Measurements from ENCODE around the gene SH2D7. TPM values are rescaled to one million over a fixed set of nuclear protein-coding genes. Genes with fewer than 3 reads are reported as not detected.

SH2D7 gene
- total RNA-seq, 4 donors from 2014 or later = not detected

GRCh38 chr15:78120523-78120922 is 28.2 kb downstream of the SH2D7 start:
- Histone ChIP-seq H3K4me3 (no peak overlapping the region), H3K27ac (no peak overlapping the region), H3K36me3 (no peaks in the 10 kb centered on the region), H3K4me1 (no peaks in the 10 kb centered on the region), H3K27me3 (no peaks in the 10 kb centered on the region), H3K9me3 (no peaks in the 10 kb centered on the region)
- no peak for DNase-seq (ENCODE audit: low spot score in 2 of 2)
- TF ChIP-seq EP300 (IDR thresholded peaks at IDR 0.05) (no peak), POLR2AphosphoS5 (IDR thresholded peaks at IDR 0.05) (no peak), CTCF (IDR thresholded peaks at IDR 0.05) (no peak), POLR2A (IDR thresholded peaks at IDR 0.05) (no peak)
- WGBS = 89% methylated on average over 5 of the region's 5 CpGs

- Histone ChIP-seq H3K27ac (no peak overlapping the region), H3K27me3 (no peaks in the 10 kb centered on the region), H3K4me1 (peaks cover under 1% of the 10 kb centered on the region), H3K9me3 (no peaks in the 10 kb centered on the region), H3K36me3 (no peaks in the 10 kb centered on the region), H3K4me3 (no peak overlapping the region)
- WGBS = 90% methylated on average over 2 of the region's 3 CpGs
- no peak for DNase-seq (ENCODE audit: low spot score in 2 of 2)
- TF ChIP-seq POLR2A (IDR thresholded peaks at IDR 0.05) = no peak
- no peak for TF ChIP-seq POLR2AphosphoS5 (IDR thresholded peaks at IDR 0.05)
- TF ChIP-seq CTCF (IDR thresholded peaks at IDR 0.05) = no peak
- TF ChIP-seq EP300 (IDR thresholded peaks at IDR 0.05) = no peak
Measured at GRCh38 chr15:78125267-78125666, 32.9 kb downstream of the SH2D7 start.

- Histone ChIP-seq H3K27me3 (no peaks in the 10 kb centered on the region), H3K27ac (no peak overlapping the region), H3K4me3 (no peak overlapping the region), H3K36me3 (no peaks in the 10 kb centered on the region), H3K9me3 (no peaks in the 10 kb centered on the region), H3K4me1 (peaks cover 24% of the 10 kb centered on the region)
- DNase-seq (ENCODE audit: low spot score in 2 of 2) = no peak
- 89% methylated on average over 2 of the region's 2 CpGs for WGBS
- no peak for TF ChIP-seq CTCF (IDR thresholded peaks at IDR 0.05)
- no peak for TF ChIP-seq EP300 (IDR thresholded peaks at IDR 0.05)
- no peak for TF ChIP-seq POLR2A (IDR thresholded peaks at IDR 0.05)
- TF ChIP-seq POLR2AphosphoS5 (IDR thresholded peaks at IDR 0.05) = no peak
Measured at GRCh38 chr15:78127882-78128281, 35.5 kb downstream of the SH2D7 start.

GRCh38 chr15:78129077-78129750 is 36.9 kb downstream of the SH2D7 start:
- no peak overlapping the region for H3K27ac ChIP-seq
- no peak overlapping the region for H3K4me3 ChIP-seq
- no peaks in the 10 kb centered on the region for H3K9me3 ChIP-seq
- WGBS = 57% methylated on average over 6 of the region's 8 CpGs
- H3K27me3 ChIP-seq = no peaks in the 10 kb centered on the region
- H3K36me3 ChIP-seq = no peaks in the 10 kb centered on the region
- H3K4me1 ChIP-seq = peaks cover 35% of the 10 kb centered on the region
- TF ChIP-seq POLR2AphosphoS5 (IDR thresholded peaks at IDR 0.05) (no peak), CTCF (IDR thresholded peaks at IDR 0.05) (no peak), EP300 (IDR thresholded peaks at IDR 0.05) (no peak), POLR2A (IDR thresholded peaks at IDR 0.05) (no peak)
- no peak for DNase-seq (ENCODE audit: low spot score in 2 of 2)

- H3K4me1 ChIP-seq = peaks cover 38% of the 10 kb centered on the region
- H3K9me3 ChIP-seq = no peaks in the 10 kb centered on the region
- H3K36me3 ChIP-seq = no peaks in the 10 kb centered on the region
- DNase-seq (ENCODE audit: low spot score in 2 of 2) = peak in 1 of 2 donors; percentile 0
- TF ChIP-seq POLR2A (IDR thresholded peaks at IDR 0.05) = no peak
- no peak overlapping the region for H3K27ac ChIP-seq
- H3K27me3 ChIP-seq = no peaks in the 10 kb centered on the region
- WGBS = 93% methylated on average over 5 of the region's 5 CpGs
- H3K4me3 ChIP-seq = no peak overlapping the region
Measured at GRCh38 chr15:78129751-78130287, 37.5 kb downstream of the SH2D7 start.
